ENCODE measurements around the gene ARIH2.
A peak's percentile ranks its signal among the peaks of the same experiment; 100 is the strongest.

Gene ARIH2

GRCh38 chr3:49004352-49005302, 86.0 kb downstream of the ARIH2 start:
- Histone ChIP-seq H3K4me3 (ENCODE audit: severe bottlenecking) (no peak overlapping the region), H3K4me1 (ENCODE audit: insufficient read depth, poor library complexity, severe bottlenecking) (no peaks in the 10 kb centered on the region), H3K36me3 (ENCODE audit: low read depth) (peaks cover 7% of the 10 kb centered on the region), H3K9me3 (ENCODE audit: severe bottlenecking) (no peaks in the 10 kb centered on the region), H3K27me3 (ENCODE audit: insufficient read depth, poor library complexity, severe bottlenecking) (no peaks in the 10 kb centered on the region), H3K27ac (ENCODE audit: poor library complexity, severe bottlenecking) (no peak overlapping the region)
- no peak for TF ChIP-seq CTCF (IDR thresholded peaks at IDR 0.05; ENCODE audit: poor library complexity, severe bottlenecking)
- ATAC-seq (ENCODE audit: low read depth) (no peak), DNase-seq (ENCODE audit: low spot score) (no peak)

- Histone ChIP-seq H3K4me1 (ENCODE audit: insufficient read depth, poor library complexity, severe bottlenecking) (no peaks in the 10 kb centered on the region), H3K27ac (ENCODE audit: poor library complexity, severe bottlenecking) (no peak overlapping the region), H3K9me3 (ENCODE audit: severe bottlenecking) (no peaks in the 10 kb centered on the region), H3K27me3 (ENCODE audit: insufficient read depth, poor library complexity, severe bottlenecking) (no peaks in the 10 kb centered on the region), H3K36me3 (ENCODE audit: low read depth) (peaks cover 7% of the 10 kb centered on the region), H3K4me3 (ENCODE audit: severe bottlenecking) (no peak overlapping the region)
- ATAC-seq (ENCODE audit: low read depth) (no peak), DNase-seq (ENCODE audit: low spot score) (no peak)
- TF ChIP-seq CTCF (IDR thresholded peaks at IDR 0.05; ENCODE audit: poor library complexity, severe bottlenecking): no peak
Observed at GRCh38 chr3:49005303-49005680, 86.7 kb downstream of the ARIH2 start.

GRCh38 chr3:49005998-49006397, 87.4 kb downstream of the ARIH2 start:
- peaks cover 7% of the 10 kb centered on the region for H3K36me3 ChIP-seq (ENCODE audit: low read depth)
- no peaks in the 10 kb centered on the region for H3K4me1 ChIP-seq (ENCODE audit: insufficient read depth, poor library complexity, severe bottlenecking)
- no peak for TF ChIP-seq CTCF (IDR thresholded peaks at IDR 0.05; ENCODE audit: poor library complexity, severe bottlenecking)
- ATAC-seq (ENCODE audit: low read depth) (no peak), DNase-seq (ENCODE audit: low spot score) (no peak)
- H3K27ac ChIP-seq (ENCODE audit: poor library complexity, severe bottlenecking): peak overlapping the region; percentile 80
- H3K4me3 ChIP-seq (ENCODE audit: severe bottlenecking): no peak overlapping the region
- no peaks in the 10 kb centered on the region for H3K27me3 ChIP-seq (ENCODE audit: insufficient read depth, poor library complexity, severe bottlenecking)
- no peaks in the 10 kb centered on the region for H3K9me3 ChIP-seq (ENCODE audit: severe bottlenecking)

GRCh38 chr3:49006408-49007067, 87.9 kb downstream of the ARIH2 start:
- H3K9me3 ChIP-seq (ENCODE audit: severe bottlenecking): no peaks in the 10 kb centered on the region
- DNase-seq (ENCODE audit: low spot score) (no peak), ATAC-seq (ENCODE audit: low read depth) (no peak)
- no peaks in the 10 kb centered on the region for H3K27me3 ChIP-seq (ENCODE audit: insufficient read depth, poor library complexity, severe bottlenecking)
- peak overlapping the region; percentile 80 for H3K27ac ChIP-seq (ENCODE audit: poor library complexity, severe bottlenecking)
- TF ChIP-seq CTCF (IDR thresholded peaks at IDR 0.05; ENCODE audit: poor library complexity, severe bottlenecking): no peak
- H3K4me3 ChIP-seq (ENCODE audit: severe bottlenecking): peak overlapping the region; percentile 66
- H3K4me1 ChIP-seq (ENCODE audit: insufficient read depth, poor library complexity, severe bottlenecking): no peaks in the 10 kb centered on the region
- peaks cover 12% of the 10 kb centered on the region for H3K36me3 ChIP-seq (ENCODE audit: low read depth)

All from RWPE2 (cell line).